ENCODE measurements around the gene XRCC2.

GRCh38 chr7:152666078-152666477 is 9.9 kb downstream of the XRCC2 start:
- no peak for TF ChIP-seq CTCF (IDR thresholded peaks at IDR 0.05)
- TF ChIP-seq EZH2 (IDR thresholded peaks at IDR 0.05; ENCODE audit: borderline replicate concordance, insufficient read depth, low read depth, low read length, poor library complexity, severe bottlenecking): no peak

Measured in B cell (primary cell).